Left cardiac atrium (tissue), 4 donors: ENCODE data around the gene DCAKD. TPM values are rescaled to one million over a fixed set of nuclear protein-coding genes. Genes with fewer than 3 reads are reported as not detected.

Experiments
- ATAC-seq, 2 donors: fragments of 200-7000 bp; cut with Tn5 transposase; one replicate each; pipeline ENCODE4 v1.9.1; 2020; ENCODE audit warnings: mild to moderate bottlenecking in 2 of 2, moderate library complexity in 2 of 2
- DNase-seq: peaks from one replicate; pipeline ENCODE4 v3.0.0-alpha.2; 2020
- intact Hi-C, 2 donors: fragments of 100-400 bp; cut with DNase I; formaldehyde crosslinking; loops; one replicate each; pipeline versions ENCODE4 v1.14.1 to v1.15.1; 2022 to 2023
- total RNA-seq, 2 donors: library from RNA; stranded (reverse); fragmentation: NEBNext Ultra II Directional; extraction: Animal tissue kit (Norgen Biotek cat#: 25700); gene quantifications; one replicate each; pipeline ENCODE4 v1.2.1, GENCODE V29; 2021
- donor health status: DM: no; HTN: yes; CAD: no.
- donor health status: DM: no; HTN: yes; CAD: no; lungs with severe emphysema.
- donor health status: DM: yes; HTN: yes; CAD: no.
- donor health status: Dilated cardiomyopathy.

Gene DCAKD
- total RNA-seq, 2 donors from 2014 or later: 30.9 to 33.2 TPM

GRCh38 chr17:44988044-44988942 lies 63.1 kb downstream of the DCAKD start:
- no peak for ATAC-seq
- intact Hi-C loops: no loop called here
- DNase-seq: no peak

GRCh38 chr17:44983563-44983962 lies 67.9 kb downstream of the DCAKD start:
- no peak for DNase-seq
- peak; percentile 77 to 83 for ATAC-seq
- intact Hi-C loops: no loop called here

- intact Hi-C loops: no loop called here
- ATAC-seq (no peak), DNase-seq (no peak)
Observed at GRCh38 chr17:44982113-44982702, 69.2 kb downstream of the DCAKD start.

- ATAC-seq (no peak), DNase-seq (no peak)
- intact Hi-C loops: no loop called here
Observed at GRCh38 chr17:44981221-44981968, 70.0 kb downstream of the DCAKD start.

GRCh38 chr17:44979426-44979995 lies 71.9 kb downstream of the DCAKD start:
- intact Hi-C loops: no loop called here
- ATAC-seq (peak; percentile 5 to 14), DNase-seq (no peak)

- ATAC-seq (no peak), DNase-seq (no peak)
- intact Hi-C loops: no loop called here
Observed at GRCh38 chr17:44978807-44979206, 72.6 kb downstream of the DCAKD start.

GRCh38 chr17:44977814-44978550 lies 73.5 kb downstream of the DCAKD start:
- peak in 1 of 2 donors; percentile 31 for ATAC-seq
- no peak for DNase-seq
- intact Hi-C loops: no loop called here

GRCh38 chr17:44977065-44977464 lies 74.4 kb downstream of the DCAKD start:
- no peak for DNase-seq
- no peak for ATAC-seq
- intact Hi-C loops: no loop called here

GRCh38 chr17:44976206-44976605 lies 75.2 kb downstream of the DCAKD start:
- ATAC-seq (no peak), DNase-seq (no peak)
- intact Hi-C loops: no loop called here

Other genes with a start within 250 kb of the DCAKD start
- 10 to 100 TPM; 28.5 to 38.5 TPM for gene GJC1, start 221.3 kb downstream of the DCAKD start, total RNA-seq
- gene HIGD1B, start 203.7 kb downstream of the DCAKD start, total RNA-seq: 10 to 100 TPM; 11.6 to 14.1 TPM
- gene EFTUD2, start 152.2 kb downstream of the DCAKD start, total RNA-seq: 10 to 100 TPM; 59.0 to 66.1 TPM
- 1 to 10 TPM; 2.3 to 4.0 TPM for gene GFAP, start 136.1 kb downstream of the DCAKD start, total RNA-seq
- under 1 TPM; 0.16 to 0.85 TPM for gene KIF18B, start 103.9 kb downstream of the DCAKD start, total RNA-seq
- 1 to 10 TPM in 1 of 2 donors, under 1 TPM in 1; 0.94 to 2.9 TPM for gene C1QL1, start 83.3 kb downstream of the DCAKD start, total RNA-seq
- gene NMT1, start 9.7 kb upstream of the DCAKD start, total RNA-seq: 10 to 100 TPM; 66.6 to 92.4 TPM
- 100 to 1,000 TPM in 1 of 2 donors, 10 to 100 TPM in 1; 92.1 to 132 TPM for gene PLCD3, start 80.9 kb upstream of the DCAKD start, total RNA-seq
- gene ACBD4, start 84.1 kb upstream of the DCAKD start, total RNA-seq: 1 to 10 TPM; 8.4 to 8.7 TPM
- gene HEXIM1, start 96.8 kb upstream of the DCAKD start, total RNA-seq: 10 to 100 TPM; 27.8 to 31.7 TPM
- gene HEXIM2, start 110.2 kb upstream of the DCAKD start, total RNA-seq: 1 to 10 TPM; 4.2 to 4.4 TPM
- gene FMNL1, start 170.3 kb upstream of the DCAKD start, total RNA-seq: 10 to 100 TPM; 16.6 to 18.6 TPM
- gene SPATA32, start 210.5 kb upstream of the DCAKD start, total RNA-seq: not detected